SK-N-SH (cell line): ENCODE results near the gene HES6.

ENCODE experiments used
- CTCF ChIP-seq: fragments of 200-600 bp; sonication (generic); IDR thresholded peaks from 2 replicates; pipeline ENCODE4 v1.6.1; 2017; ENCODE audit warnings: antibody characterized with exemption, mild to moderate bottlenecking, moderate library complexity
- EP300 ChIP-seq, 2 experiments: IDR thresholded peaks; 2 replicates each; pipeline versions ENCODE4 v1.4.0 to v1.6.1; 2012; ENCODE audit warnings: borderline replicate concordance in 1 of 2, low read depth in 1 of 2, low read length in 1 of 2
- JUND ChIP-seq: IDR thresholded peaks from 2 replicates; pipeline ENCODE4 v1.4.0; 2012
- RAD21 ChIP-seq: IDR thresholded peaks from 2 replicates; pipeline ENCODE4 v1.6.1; 2012; ENCODE audit warnings: mild to moderate bottlenecking, low read length
- RFX5 ChIP-seq: IDR thresholded peaks from 2 replicates; pipeline ENCODE4 v1.6.1; 2012; ENCODE audit warnings: mild to moderate bottlenecking, improper control_type of control experiment, low read length
- SMC3 ChIP-seq: IDR thresholded peaks from 2 replicates; pipeline ENCODE4 v1.6.1; 2012; ENCODE audit warnings: low read depth, low read length, improper control_type of control experiment
- TF ChIP-seq, protein P1 (sequence below): IDR thresholded peaks from 2 replicates; pipeline ENCODE4 v1.6.1; 2012; ENCODE audit warnings: mild to moderate bottlenecking, low read depth, low read length, moderate library complexity

- TF ChIP-seq CTCF (no peak), JUND (no peak), RAD21 (no peak), EP300 (IDR thresholded peaks at IDR 0.05; ENCODE audit: borderline replicate concordance in 1 of 2, low read depth in 1 of 2, low read length in 1 of 2) (no peak), RFX5 (no peak), SMC3 (no peak)
- TF ChIP-seq, protein P1, sequence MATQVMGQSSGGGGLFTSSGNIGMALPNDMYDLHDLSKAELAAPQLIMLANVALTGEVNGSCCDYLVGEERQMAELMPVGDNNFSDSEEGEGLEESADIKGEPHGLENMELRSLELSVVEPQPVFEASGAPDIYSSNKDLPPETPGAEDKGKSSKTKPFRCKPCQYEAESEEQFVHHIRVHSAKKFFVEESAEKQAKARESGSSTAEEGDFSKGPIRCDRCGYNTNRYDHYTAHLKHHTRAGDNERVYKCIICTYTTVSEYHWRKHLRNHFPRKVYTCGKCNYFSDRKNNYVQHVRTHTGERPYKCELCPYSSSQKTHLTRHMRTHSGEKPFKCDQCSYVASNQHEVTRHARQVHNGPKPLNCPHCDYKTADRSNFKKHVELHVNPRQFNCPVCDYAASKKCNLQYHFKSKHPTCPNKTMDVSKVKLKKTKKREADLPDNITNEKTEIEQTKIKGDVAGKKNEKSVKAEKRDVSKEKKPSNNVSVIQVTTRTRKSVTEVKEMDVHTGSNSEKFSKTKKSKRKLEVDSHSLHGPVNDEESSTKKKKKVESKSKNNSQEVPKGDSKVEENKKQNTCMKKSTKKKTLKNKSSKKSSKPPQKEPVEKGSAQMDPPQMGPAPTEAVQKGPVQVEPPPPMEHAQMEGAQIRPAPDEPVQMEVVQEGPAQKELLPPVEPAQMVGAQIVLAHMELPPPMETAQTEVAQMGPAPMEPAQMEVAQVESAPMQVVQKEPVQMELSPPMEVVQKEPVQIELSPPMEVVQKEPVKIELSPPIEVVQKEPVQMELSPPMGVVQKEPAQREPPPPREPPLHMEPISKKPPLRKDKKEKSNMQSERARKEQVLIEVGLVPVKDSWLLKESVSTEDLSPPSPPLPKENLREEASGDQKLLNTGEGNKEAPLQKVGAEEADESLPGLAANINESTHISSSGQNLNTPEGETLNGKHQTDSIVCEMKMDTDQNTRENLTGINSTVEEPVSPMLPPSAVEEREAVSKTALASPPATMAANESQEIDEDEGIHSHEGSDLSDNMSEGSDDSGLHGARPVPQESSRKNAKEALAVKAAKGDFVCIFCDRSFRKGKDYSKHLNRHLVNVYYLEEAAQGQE = no peak
Measured at GRCh38 chr2:238251331-238251730, 11.5 kb upstream of the HES6 start.
